GM12873 (cell line): Measurements from ENCODE around the gene ABCA4.

Experiments used
- TF ChIP-seq, protein P1 (sequence below): IDR thresholded peaks from 2 replicates; pipeline ENCODE4 v1.5.1; 2012; ENCODE audit warnings: low read depth, mild to moderate bottlenecking, moderate library complexity, low read length, control low read depth; ENCODE audit not compliant: insufficient read depth; ENCODE audit errors: missing control alignments

ABCA4 gene

DNA sequence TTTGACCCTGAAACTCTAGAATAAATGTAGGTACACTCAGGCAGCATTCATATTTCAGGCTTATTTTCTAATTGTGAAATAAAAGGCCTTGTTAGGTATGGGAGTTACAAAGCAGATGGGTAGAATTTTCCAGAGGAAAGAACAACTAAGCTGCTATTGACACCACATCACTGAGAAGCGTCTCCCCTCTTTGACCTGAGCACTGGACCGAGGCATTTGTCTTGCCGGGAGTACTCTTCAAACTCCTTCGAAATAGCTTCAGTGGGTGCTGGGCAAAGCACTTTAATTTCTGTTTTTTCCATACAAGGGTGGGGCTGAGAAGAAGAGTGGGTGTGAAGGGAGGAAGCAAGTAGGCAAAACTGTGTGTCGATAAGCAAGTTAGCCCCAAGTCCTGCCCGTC is 36.4 kb downstream of the ABCA4 start:
- TF ChIP-seq, protein P1, sequence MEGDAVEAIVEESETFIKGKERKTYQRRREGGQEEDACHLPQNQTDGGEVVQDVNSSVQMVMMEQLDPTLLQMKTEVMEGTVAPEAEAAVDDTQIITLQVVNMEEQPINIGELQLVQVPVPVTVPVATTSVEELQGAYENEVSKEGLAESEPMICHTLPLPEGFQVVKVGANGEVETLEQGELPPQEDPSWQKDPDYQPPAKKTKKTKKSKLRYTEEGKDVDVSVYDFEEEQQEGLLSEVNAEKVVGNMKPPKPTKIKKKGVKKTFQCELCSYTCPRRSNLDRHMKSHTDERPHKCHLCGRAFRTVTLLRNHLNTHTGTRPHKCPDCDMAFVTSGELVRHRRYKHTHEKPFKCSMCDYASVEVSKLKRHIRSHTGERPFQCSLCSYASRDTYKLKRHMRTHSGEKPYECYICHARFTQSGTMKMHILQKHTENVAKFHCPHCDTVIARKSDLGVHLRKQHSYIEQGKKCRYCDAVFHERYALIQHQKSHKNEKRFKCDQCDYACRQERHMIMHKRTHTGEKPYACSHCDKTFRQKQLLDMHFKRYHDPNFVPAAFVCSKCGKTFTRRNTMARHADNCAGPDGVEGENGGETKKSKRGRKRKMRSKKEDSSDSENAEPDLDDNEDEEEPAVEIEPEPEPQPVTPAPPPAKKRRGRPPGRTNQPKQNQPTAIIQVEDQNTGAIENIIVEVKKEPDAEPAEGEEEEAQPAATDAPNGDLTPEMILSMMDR: no peak

DNA sequence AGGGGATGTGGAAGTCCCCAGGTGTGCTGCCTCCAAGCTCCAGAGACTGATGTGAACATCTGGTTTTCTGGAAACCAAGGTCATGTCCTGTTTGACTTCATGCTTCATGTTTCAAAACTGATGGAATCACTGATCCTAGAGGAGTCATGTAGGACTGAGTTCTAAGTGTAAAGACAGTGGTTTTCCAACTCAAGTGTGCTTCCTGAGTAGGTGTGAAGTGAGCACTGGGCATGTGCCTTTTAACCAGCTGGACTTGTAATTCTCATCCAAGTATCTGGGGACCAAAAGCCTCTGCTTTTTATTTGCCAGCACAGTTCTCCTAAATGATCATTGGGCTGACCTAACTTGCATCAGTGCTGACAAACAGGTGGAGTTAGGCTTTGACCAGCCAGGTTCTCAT is 36.9 kb downstream of the ABCA4 start:
- TF ChIP-seq, protein P1: no peak

DNA sequence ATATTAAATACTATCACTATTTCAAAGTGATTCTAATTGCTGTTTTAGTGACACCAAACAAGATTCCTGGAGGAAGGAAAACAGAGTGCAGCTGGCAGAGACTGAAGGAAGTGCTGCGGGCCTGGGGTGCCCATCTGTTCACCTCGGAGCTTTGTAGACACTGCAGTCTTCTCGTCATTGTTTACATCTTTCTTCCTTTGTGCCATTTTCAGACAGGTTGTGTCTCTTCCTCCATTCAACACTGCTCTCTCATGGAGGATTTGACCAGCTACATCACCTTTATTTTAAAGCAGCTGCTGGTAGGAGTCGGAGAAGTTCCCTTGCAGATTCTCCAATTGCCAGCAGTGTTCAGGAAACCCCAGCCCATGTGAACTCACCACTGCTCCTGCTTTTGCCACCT is 37.3 kb downstream of the ABCA4 start:
- TF ChIP-seq, protein P1: no peak

DNA sequence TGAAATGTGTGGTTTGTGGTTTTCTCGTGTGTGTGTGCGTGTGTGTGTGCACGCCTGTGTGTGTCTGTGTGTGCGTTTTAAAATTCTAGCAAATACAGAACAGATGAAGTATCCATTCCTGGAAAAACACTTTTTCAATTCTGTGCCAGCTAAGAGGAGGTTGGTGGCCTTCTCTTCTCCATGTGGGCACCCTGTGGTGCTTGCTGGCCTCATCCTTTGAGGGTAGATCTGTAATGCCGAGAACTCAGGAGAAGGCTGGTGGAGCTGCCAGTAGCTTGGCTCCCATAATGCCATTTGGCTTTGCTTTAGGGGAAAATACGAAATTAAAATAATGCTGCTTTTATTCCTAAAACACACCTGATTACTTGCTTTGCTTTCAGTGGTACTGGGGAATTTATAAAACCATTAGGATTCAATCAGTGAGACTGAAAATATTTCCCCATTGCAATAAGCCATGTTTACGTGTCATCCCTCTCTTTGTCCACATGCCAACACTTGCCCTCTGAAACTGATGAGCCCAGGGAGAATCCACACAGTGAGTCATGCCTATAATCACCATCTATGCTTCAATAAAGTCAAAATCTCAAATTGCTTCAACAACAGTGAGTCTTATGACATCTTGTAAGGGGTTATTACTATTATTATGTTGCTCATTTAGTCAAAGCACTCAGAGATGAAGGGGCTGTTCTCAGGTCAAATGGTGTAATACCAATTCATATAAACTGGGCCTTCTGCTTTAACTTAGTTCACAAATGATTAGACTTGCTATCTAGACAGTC is 39.2 kb downstream of the ABCA4 start:
- TF ChIP-seq, protein P1: no peak

DNA sequence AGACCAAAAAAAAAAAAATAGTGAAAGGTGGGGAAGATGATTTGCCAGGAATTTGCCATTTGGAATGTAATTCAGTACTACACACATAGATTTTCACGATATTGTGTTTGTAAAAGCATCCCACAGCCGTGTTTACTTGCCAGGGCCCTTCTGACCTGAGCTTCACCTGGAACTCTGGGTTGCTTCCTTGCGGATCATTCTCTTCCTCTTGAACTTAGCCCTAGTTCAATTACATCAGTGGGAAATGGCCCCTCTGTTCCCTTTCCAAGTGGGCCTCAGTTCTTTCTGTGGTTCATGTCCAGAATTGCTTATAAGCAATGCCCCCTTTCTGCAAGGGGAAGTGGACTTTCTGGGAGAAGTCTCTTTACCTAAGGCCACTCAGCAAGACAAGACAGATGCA is 41.0 kb downstream of the ABCA4 start:
- TF ChIP-seq, protein P1: no peak

DNA sequence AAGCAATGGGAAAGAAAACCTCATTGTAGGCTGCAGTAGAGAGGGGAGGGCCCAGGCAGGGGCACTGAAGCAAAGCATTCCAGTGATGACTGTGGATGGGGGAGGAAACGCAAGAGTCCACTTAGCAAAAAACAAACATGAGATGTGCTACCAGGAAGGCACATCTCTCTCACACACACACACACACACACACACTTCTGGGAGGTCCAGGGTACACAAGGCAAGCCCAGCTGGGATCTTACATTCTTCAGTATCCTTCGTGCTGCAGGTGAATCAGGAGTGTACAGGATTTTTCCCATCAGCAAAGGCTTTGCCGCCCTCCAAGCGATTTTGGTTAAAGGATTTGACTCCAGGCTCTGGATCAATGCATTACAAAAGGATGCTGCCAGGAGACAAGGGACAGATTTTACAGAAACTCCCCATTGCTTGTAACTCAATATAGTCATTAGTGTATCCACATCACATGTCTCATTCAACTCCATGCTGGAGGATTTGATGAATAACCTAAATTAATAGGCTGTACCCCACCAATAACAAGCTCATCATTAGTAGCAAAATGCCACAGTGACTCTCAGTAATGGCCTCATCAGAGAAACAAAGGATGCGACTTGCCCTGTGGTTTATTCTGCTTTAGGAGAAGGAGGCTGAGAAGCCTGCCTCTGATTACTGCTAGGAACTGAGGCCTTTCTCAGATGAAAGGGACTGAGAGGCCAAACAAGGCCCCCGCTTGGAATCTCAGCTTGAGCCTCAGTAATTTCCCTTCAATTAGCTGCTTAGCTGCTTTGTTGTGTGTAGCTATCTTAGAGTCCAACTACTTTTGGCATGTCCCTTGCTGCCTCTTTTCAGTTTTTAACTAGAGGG is 41.6 kb downstream of the ABCA4 start:
- TF ChIP-seq, protein P1: no peak

DNA sequence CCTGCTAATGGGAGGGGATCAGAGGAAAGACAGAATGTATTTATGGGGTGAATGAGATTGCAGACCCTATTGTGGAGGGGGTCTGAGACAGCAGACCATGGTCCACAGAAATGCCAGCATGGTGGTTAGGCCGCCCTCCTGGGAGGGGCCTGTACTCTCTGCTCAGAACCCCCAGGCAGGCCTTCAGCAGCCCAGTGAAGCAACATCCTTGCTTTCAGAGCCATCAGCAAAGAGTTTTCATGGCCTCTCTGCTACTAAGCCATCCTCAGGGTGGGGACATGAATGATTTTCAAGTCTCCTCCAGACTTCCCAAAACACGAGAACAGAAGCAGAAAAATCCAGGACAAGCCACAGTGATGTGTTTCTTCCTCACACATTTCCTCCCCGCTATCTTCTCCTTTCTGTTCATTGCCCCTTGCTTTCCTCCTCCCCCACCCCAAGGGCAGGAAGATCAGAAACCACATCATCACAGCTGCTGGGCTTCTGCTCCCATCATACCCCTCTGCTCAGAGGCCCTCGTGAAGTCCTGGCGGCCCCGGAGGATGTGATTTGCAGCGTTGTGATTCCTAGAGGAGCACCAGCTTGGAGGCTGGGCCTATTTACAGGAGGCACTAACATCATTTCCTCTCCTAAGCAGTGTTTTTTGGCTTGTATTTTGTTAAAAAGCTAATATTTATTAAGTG is 48.0 kb downstream of the ABCA4 start:
- TF ChIP-seq, protein P1: no peak
